ENCODE results near the gene PARD3B. TPM values are rescaled to one million over a fixed set of nuclear protein-coding genes. Genes with fewer than 3 reads are reported as not detected.

The PARD3B gene
- total RNA-seq, 1 experiment from 2014 or later, result 7.6 TPM

GRCh38 chr2:204738721-204739120, 193.4 kb downstream of the PARD3B start:
- TF ChIP-seq CTCF (conservative IDR thresholded peaks at IDR 0.05; ENCODE audit: low read depth, low read length), result no peak
- TF ChIP-seq EZH2 (IDR thresholded peaks at IDR 0.05; ENCODE audit: borderline replicate concordance, low read depth, low read length, poor library complexity, severe bottlenecking), result no peak
- ChIA-PET POLR2A (ENCODE audit: low non-redundant PET) (no interaction called here), CTCF (no interaction called here)
- DNase-seq (ENCODE audit: low spot score), result no peak
- BruUV-seq (replicated peaks), result no TSS peak
- no peak overlapping the region for H3K4me3 ChIP-seq (ENCODE audit: low read depth, low read length, poor library complexity, severe bottlenecking)
- H3K27ac ChIP-seq (ENCODE audit: low read depth, low read length, poor library complexity, severe bottlenecking), result no peak overlapping the region
- no peaks in the 10 kb centered on the region for H3K27me3 ChIP-seq (replicated peaks; ENCODE audit: insufficient read depth, low read depth, low read length, poor library complexity)
- H3K9me3 ChIP-seq (ENCODE audit: low read depth, low read length, poor library complexity, severe bottlenecking), result peaks cover 6% of the 10 kb centered on the region
- intact Hi-C loops (cut with micrococcal nuclease; ENCODE audit: unreplicated experiment), result no loop called here
- no peaks in the 10 kb centered on the region for H3K36me3 ChIP-seq (ENCODE audit: insufficient read depth, low read length, poor library complexity, severe bottlenecking)
- H3K4me1 ChIP-seq (ENCODE audit: insufficient read depth, low read length, poor library complexity, severe bottlenecking), result no peaks in the 10 kb centered on the region

GRCh38 chr2:204743393-204743960, 198.2 kb downstream of the PARD3B start:
- Histone ChIP-seq H3K27ac (ENCODE audit: low read depth, low read length, poor library complexity, severe bottlenecking) (no peak overlapping the region), H3K9me3 (ENCODE audit: low read depth, low read length, poor library complexity, severe bottlenecking) (peaks cover 6% of the 10 kb centered on the region), H3K36me3 (ENCODE audit: insufficient read depth, low read length, poor library complexity, severe bottlenecking) (no peaks in the 10 kb centered on the region), H3K4me1 (ENCODE audit: insufficient read depth, low read length, poor library complexity, severe bottlenecking) (no peaks in the 10 kb centered on the region), H3K27me3 (replicated peaks; ENCODE audit: insufficient read depth, low read depth, low read length, poor library complexity) (no peaks in the 10 kb centered on the region), H3K4me3 (ENCODE audit: low read depth, low read length, poor library complexity, severe bottlenecking) (no peak overlapping the region)
- ChIA-PET CTCF (no interaction called here), POLR2A (ENCODE audit: low non-redundant PET) (no interaction called here)
- no peak for TF ChIP-seq EZH2 (IDR thresholded peaks at IDR 0.05; ENCODE audit: borderline replicate concordance, low read depth, low read length, poor library complexity, severe bottlenecking)
- TF ChIP-seq CTCF (conservative IDR thresholded peaks at IDR 0.05; ENCODE audit: low read depth, low read length), result no peak
- BruUV-seq (replicated peaks), result no TSS peak
- DNase-seq (ENCODE audit: low spot score), result no peak
- intact Hi-C loops (cut with micrococcal nuclease; ENCODE audit: unreplicated experiment), result no loop called here

GRCh38 chr2:204744506-204744905, 199.2 kb downstream of the PARD3B start:
- Histone ChIP-seq H3K27me3 (replicated peaks; ENCODE audit: insufficient read depth, low read depth, low read length, poor library complexity) (no peaks in the 10 kb centered on the region), H3K36me3 (ENCODE audit: insufficient read depth, low read length, poor library complexity, severe bottlenecking) (no peaks in the 10 kb centered on the region), H3K4me3 (ENCODE audit: low read depth, low read length, poor library complexity, severe bottlenecking) (no peak overlapping the region), H3K4me1 (ENCODE audit: insufficient read depth, low read length, poor library complexity, severe bottlenecking) (no peaks in the 10 kb centered on the region), H3K27ac (ENCODE audit: low read depth, low read length, poor library complexity, severe bottlenecking) (no peak overlapping the region), H3K9me3 (ENCODE audit: low read depth, low read length, poor library complexity, severe bottlenecking) (peaks cover 6% of the 10 kb centered on the region)
- no TSS peak for BruUV-seq (replicated peaks)
- CTCF ChIA-PET, result no interaction called here
- DNase-seq (ENCODE audit: low spot score), result no peak
- TF ChIP-seq EZH2 (IDR thresholded peaks at IDR 0.05; ENCODE audit: borderline replicate concordance, low read depth, low read length, poor library complexity, severe bottlenecking), result no peak
- TF ChIP-seq CTCF (conservative IDR thresholded peaks at IDR 0.05; ENCODE audit: low read depth, low read length), result no peak
- intact Hi-C loops (cut with micrococcal nuclease; ENCODE audit: unreplicated experiment), result no loop called here
- POLR2A ChIA-PET (ENCODE audit: low non-redundant PET), result no interaction called here

Measured in A673 (cell line).